Lower lobe of right lung (tissue), 2 donors: ENCODE results near the gene RSRC1. TPM values are rescaled to one million over a fixed set of nuclear protein-coding genes. Genes with fewer than 3 reads are reported as not detected.
"Not testable (repeated sequence)": the region's sequence is repeated elsewhere in the genome, so short reads cannot be mapped to it uniquely, and the experiment has no call there.

Experiments
- ATAC-seq, 2 donors: fragments of 200-7000 bp; cut with Tn5 transposase; one replicate each; pipeline ENCODE4 v1.9.1; 2020 to 2022; ENCODE audit warnings: mild to moderate bottlenecking in 2 of 2, moderate library complexity in 2 of 2
- DNase-seq: peaks from one replicate; pipeline ENCODE4 v3.0.0-alpha.2; 2020
- H3K27ac ChIP-seq: fragments of 200-600 bp; one replicate; pipeline ENCODE4 v1.8.0; 2022
- H3K27me3 ChIP-seq: fragments of 200-600 bp; one replicate; pipeline ENCODE4 v1.8.0; 2022; ENCODE audit warnings: low read depth
- H3K36me3 ChIP-seq: fragments of 200-600 bp; one replicate; pipeline ENCODE4 v1.8.0; 2022; ENCODE audit warnings: mild to moderate bottlenecking
- H3K4me1 ChIP-seq: fragments of 200-600 bp; one replicate; pipeline ENCODE4 v1.8.0; 2022
- H3K4me3 ChIP-seq: fragments of 200-600 bp; one replicate; pipeline ENCODE4 v1.8.0; 2022; ENCODE audit warnings: mild to moderate bottlenecking
- H3K9me3 ChIP-seq: fragments of 200-600 bp; one replicate; pipeline ENCODE4 v1.8.0; 2022
- CTCF ChIP-seq: fragments of 200-600 bp; IDR thresholded peaks from one replicate; pipeline ENCODE4 v1.8.0; 2022; ENCODE audit warnings: antibody characterized with exemption, mild to moderate bottlenecking
- intact Hi-C: fragments of 100-400 bp; cut with DNase I; formaldehyde crosslinking; loops from one replicate; pipeline ENCODE4 v1.11.0; 2022
- total RNA-seq: library from RNA; stranded (reverse); fragmentation: NEBNext Ultra II Directional; extraction: Animal tissue kit (Norgen Biotek cat#: 25700); gene quantifications from one replicate; pipeline ENCODE4 v1.2.1, GENCODE V29; 2021
- donor health status: DM: no; HTN: yes; CAD: no; lungs with severe emphysema.

RSRC1 gene
- total RNA-seq, 1 donor from 2014 or later, result 29.8 TPM

DNA sequence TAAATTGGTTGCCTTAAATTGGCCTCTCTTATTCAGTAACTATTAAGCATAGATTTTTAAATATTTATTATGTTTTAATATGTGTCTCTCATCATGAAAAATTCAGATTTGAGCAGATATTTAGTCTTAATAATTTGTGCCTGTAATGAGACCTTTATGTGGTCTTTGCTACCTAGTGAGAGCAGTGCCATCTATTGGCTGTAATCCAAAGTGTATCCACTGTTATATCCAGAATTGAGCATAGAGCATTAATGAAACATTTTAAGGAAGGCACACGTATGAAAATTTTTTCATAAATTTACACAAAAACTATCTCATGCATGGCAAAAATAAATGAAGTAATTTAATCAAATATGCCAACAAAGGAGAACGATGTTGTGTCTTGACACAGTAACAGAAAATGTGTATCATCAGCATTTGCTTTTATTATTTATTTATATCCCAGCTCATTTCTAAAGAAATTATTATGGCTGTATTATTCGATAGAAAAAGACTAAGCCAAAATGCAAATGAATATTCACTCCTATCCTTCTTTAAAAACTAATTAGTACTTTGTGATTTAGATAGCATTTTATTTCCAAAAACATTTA is 203.5 kb downstream of the RSRC1 start:
- Histone ChIP-seq H3K36me3 (no peaks in the 10 kb centered on the region), H3K4me3 (no peak overlapping the region), H3K4me1 (no peaks in the 10 kb centered on the region), H3K9me3 (no peaks in the 10 kb centered on the region), H3K27me3 (no peaks in the 10 kb centered on the region), H3K27ac (no peak overlapping the region)
- TF ChIP-seq CTCF, result peak; percentile 20
- intact Hi-C loops, result no loop called here
- ATAC-seq (no peak), DNase-seq (no peak)

- Histone ChIP-seq H3K4me3 (no peak overlapping the region), H3K27ac (no peak overlapping the region), H3K27me3 (no peaks in the 10 kb centered on the region), H3K9me3 (no peaks in the 10 kb centered on the region), H3K4me1 (no peaks in the 10 kb centered on the region), H3K36me3 (no peaks in the 10 kb centered on the region)
- intact Hi-C loops, result no loop called here
- no peak for TF ChIP-seq CTCF
- DNase-seq (no peak), ATAC-seq (no peak)
These were observed 204.8 kb downstream of the RSRC1 start for GRCh38 chr3:158314426-158315357.

DNA sequence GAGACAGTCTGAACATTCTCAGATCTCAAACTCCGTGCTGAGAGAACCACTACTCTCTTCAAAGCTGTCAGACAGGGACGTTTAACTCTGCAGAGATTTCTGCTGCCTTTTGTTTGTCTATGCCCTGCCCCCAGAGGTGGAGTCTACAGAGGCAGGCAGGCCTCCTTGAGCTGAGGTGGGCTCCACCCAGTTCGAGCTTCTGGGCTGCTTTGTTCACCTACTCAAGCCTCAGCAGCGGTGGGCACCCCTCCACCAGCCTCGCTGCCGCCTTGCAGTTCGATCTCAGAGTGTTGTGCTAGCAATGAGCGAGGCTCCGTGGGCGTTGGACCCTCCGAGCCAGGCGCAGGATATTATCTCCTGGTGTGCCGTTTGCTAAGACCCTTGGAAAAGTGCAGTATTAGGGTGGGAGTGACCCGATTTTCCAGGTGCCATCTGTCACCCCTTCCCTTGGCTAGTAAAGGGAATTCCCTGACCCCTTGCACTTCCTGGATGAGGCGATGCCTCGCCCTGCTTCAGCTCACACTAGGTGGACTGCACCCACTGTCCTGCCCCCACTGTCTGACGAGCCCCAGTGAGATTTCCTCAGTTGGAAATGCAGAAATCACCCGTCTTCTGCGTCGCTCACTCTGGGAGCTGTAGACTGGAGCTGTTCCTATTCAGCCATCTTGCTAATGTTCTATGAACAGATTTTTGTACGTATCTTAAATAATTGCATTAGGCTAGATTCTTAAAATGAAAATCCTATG is 220.0 kb downstream of the RSRC1 start:
- H3K27ac ChIP-seq, H3K36me3 ChIP-seq, intact Hi-C loops, ATAC-seq, H3K4me1 ChIP-seq, H3K9me3 ChIP-seq, DNase-seq, H3K27me3 ChIP-seq: not testable (repeated sequence)
- peak overlapping the region; percentile 17 for H3K4me3 ChIP-seq

DNA sequence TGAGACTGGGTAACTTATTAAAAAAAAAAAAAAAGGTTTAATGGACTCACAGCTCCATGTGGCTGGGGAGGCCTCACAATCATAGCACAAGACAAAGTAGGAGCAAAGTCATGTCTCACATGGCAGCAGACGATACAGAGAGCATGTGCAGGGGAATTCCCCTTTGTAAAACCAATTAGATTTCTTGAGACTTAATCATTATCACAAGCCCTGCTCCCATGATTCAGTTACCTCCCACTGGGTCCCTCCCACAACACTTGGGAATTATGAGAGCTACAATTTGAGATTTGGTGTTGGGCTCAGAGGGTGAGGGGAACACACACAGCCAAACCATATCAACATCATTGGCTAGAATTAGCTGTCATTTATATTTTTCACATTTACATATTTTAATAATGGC is 221.0 kb downstream of the RSRC1 start:
- Histone ChIP-seq H3K9me3 (no peaks in the 10 kb centered on the region), H3K27me3 (no peaks in the 10 kb centered on the region), H3K4me3 (no peak overlapping the region), H3K36me3 (no peaks in the 10 kb centered on the region), H3K4me1 (no peaks in the 10 kb centered on the region), H3K27ac (no peak overlapping the region)
- no peak for TF ChIP-seq CTCF
- intact Hi-C loops, result no loop called here
- ATAC-seq (no peak), DNase-seq (no peak)

- intact Hi-C loops, result no loop called here
- no peak for TF ChIP-seq CTCF
- Histone ChIP-seq H3K36me3 (no peaks in the 10 kb centered on the region), H3K9me3 (no peaks in the 10 kb centered on the region), H3K4me3 (no peak overlapping the region), H3K27ac (no peak overlapping the region), H3K27me3 (no peaks in the 10 kb centered on the region), H3K4me1 (no peaks in the 10 kb centered on the region)
- DNase-seq (no peak), ATAC-seq (no peak)
These were observed 223.8 kb downstream of the RSRC1 start for GRCh38 chr3:158333736-158334135.
